ENCODE data around the gene ATP6V0B.

The ATP6V0B gene

DNA sequence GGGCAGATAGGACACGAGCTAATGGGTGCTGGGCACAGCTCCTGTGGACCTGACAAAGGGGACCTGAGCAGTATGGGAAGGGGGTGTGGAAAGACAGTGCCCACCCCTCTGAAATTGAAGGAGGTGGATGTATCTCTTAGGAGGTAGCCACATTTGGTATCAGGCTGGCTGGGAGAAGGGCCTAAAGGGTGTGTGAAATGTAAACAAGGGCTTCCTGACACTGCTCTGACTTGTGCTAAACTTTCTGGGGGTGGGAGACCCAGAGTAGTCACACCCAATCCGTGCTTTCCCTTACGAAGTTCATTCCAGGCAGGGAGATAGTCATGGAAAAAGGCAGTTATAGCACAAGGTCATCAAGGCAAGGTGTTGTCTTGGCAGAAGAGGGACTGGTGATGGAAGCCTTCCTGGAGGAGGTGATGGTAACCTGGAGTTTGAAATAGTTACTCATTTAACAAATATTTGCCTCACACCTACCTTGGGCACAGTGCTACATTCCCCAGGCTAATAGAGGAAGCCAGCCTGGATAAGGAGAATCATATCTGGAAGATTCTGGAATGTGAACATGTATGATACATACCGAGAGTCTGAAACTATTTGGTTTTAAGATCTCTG is 11.3 kb downstream of the ATP6V0B start:
- DNase-seq, result no peak

DNA sequence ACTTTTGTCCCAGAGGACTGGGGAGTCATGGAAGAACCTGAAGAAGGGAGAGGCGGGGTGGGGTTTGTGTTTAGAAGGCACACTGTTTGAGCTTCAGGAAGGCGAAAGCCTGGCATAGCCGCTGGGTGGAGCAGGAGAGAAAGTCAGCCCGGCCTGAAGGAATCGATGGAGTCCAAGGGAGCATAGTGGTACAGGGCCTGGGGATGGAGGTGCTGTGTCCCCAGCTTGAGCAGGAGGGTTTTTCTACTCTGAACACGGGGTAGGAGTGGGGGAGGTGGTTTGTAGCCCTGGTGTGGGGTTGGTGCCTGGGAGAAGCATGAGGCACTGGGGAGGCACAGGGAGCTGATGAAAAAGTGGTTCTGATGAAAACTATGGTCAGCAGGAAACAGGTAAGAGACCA is 12.0 kb downstream of the ATP6V0B start:
- DNase-seq, result no peak

GRCh38 chr1:43987159-43987902 is 12.6 kb downstream of the ATP6V0B start:
- DNase-seq, result no peak

- no peak for DNase-seq
Measured at GRCh38 chr1:43990271-43991199, 15.8 kb downstream of the ATP6V0B start.

GRCh38 chr1:43991200-43991475 is 16.4 kb downstream of the ATP6V0B start:
- DNase-seq, result no peak

DNA sequence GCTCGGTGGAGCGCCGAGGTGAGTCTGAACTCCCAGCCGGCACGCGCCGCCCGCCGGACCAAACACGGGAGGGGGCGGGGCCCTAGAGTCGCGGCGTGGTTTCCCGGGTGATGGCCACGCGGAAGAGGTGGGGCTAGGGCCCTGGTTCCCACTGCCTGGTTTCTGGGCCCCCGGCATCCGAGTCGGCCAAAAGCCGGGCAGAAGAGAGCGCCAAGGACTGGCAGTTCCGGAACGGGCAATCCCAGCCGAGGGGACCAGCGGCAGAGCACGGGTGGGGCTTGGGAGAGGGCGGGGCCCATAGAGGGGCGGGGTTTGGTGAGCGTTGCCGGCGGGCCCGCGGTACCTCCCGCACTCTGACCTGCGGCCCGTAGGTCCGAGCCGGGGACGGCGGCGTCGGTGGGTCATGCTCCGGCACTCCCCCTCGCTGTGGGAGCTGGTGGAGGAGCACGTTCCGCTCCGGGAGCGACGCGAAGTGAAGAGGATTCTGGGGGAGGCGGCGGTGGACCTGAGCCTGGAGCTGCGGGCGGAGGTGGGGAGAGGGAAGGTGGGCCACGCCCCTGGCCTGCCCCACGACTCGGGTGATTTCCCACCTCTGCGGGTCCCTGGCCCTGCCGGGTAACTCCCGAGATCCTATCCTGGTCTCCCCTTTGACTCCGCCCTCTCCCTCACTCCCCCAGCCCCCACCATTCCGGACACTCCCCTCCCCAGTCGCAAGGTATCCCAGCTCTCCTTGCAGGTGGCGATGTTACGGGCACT is 16.9 kb downstream of the ATP6V0B start, which contains the start of gene CCDC24:
TSS of gene CCDC24 (plus strand) at position 124 of the 756 bp plus-strand sequence. CDS start at position 404, 280 bp downstream.
- DNase-seq, result no peak

DNA sequence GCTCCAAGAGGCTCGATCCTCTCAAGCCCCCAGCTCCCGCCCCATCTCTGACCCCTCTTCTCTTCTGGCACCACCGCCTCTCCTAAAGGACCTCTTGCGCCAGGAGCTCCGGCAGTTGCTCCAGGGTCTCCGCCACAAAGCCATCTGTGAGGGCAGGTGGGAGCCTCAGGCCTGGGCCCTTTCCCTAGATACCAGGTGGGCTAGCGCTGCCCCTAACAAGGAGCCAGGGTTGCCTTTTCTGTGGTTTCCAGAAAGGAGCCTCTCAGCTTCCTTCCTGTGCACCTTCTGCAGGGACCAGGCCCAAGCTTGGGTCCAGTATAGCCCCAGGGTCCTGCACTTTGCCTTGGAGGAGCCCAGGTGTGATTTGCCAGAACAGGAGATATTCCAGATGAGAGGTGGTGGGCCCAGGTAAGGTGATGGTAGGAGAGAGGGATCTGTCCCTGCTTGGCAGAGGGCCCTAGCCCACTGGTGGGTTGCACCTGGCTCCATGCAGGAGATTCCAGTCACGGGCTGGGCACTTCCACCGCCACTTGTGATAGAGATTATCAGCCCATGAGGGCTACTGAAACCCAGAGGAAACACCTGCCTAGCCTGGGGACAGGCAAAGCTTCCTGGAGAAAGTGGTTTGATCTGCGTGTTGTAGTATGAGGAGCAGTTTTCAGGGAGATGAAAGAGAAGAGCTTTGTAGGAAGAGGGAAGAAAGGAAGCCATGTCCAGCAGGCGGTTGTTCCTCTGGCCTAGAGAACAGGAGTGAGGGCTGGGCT is 17.7 kb downstream of the ATP6V0B start:
- DNase-seq, result no peak

- DNase-seq, result no peak
Measured at GRCh38 chr1:43993206-43993914, 18.6 kb downstream of the ATP6V0B start.

DNA sequence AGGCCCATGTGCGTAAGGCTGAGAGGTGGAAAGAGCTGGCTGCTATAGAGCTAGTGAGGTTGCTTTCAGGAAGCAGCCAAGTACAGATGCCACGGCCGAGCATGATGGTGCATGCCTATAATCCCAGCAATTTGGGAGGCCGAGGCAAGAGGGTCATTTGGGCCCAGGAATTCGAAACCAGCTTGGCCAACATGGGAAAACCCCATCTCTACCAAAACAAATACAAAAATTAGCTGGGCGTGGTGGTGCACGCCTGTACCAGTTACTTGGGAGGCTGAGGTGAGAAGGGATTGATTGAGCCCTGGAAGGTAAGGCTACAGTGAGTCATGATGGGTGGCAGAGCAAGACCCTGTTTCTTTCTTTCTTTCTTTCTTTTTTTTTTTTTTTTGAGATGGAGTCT is 19.3 kb downstream of the ATP6V0B start:
- no peak for DNase-seq

DNA sequence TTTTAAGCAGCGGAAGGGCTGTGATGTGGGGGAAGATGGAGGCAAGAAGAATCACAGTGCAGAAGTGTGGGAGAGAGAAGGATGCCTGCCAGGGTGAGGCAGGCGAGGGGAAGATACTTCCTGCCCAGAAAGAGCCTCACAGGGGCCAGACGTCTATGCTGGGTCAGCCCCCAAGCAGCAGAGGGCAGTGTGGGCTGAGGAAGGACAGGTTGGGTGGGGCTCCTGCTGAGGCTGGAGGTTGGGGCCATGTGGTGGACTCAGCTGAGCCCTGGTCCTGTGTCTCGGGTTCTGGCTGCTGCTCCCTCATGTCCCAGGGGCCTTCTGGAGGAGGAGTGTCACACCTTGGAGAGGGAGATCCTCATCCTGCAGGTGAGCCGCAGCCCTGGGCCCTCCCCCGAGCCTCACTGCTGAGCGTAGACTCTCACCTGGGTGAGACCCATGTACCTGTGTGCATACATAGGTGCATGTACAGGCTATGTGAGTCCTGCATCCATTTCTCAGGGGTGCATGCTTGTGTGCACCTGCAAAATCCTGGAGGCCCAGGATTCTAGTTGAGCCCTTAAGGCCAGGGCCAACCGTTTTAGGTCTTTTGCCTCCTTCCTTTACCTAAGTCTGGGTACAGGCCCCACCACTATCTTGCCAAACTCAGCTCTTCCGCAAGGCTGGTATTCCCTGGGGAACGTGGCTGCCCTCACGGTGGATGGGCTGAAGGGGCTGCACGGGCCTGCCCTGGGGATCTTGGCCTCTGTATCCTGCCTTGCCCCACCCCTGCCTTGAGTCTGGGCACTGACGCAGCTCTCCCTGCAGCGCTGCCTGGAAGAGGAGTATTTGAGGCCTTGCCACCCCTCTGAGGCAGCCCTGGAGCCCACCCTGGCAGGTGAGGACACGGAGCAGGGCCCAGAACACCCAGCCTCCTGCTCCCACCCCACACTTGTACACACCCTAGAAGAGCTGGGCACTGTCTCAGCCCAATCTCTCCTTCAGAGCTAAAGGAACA is 20.3 kb downstream of the ATP6V0B start:
- DNase-seq, result no peak

GRCh38 chr1:43995984-43996732 is 21.4 kb downstream of the ATP6V0B start:
- no peak for DNase-seq

GRCh38 chr1:43996733-43997115 is 22.0 kb downstream of the ATP6V0B start:
- no peak for DNase-seq

GRCh38 chr1:43997295-43997999 is 22.7 kb downstream of the ATP6V0B start:
- DNase-seq, result no peak

GRCh38 chr1:43998000-43998378 is 23.2 kb downstream of the ATP6V0B start:
- DNase-seq, result no peak

- no peak for DNase-seq
Measured at GRCh38 chr1:43999455-43999854, 24.7 kb downstream of the ATP6V0B start.

- no peak for DNase-seq
Measured at GRCh38 chr1:44000122-44000665, 25.4 kb downstream of the ATP6V0B start.

GRCh38 chr1:44002165-44002564 is 27.4 kb downstream of the ATP6V0B start:
- DNase-seq, result no peak

GRCh38 chr1:44002606-44003157 is 27.9 kb downstream of the ATP6V0B start:
- no peak for DNase-seq
